Stimulated activated CD8-positive, alpha-beta memory T cell treated with anti-CD3 and anti-CD28 coated beads, Interleukin-4, amount 100 ng/mL, for 48 hours (primary cell): ENCODE data around the gene FRMD5.

Experiments used
- DNase-seq: peaks from one replicate; pipeline ENCODE4 v3.0.0-alpha.2; 2020

The FRMD5 gene

GRCh38 chr15:43919540-43920253 is 275.4 kb downstream of the FRMD5 start:
- DNase-seq = no peak

GRCh38 chr15:43918717-43919116 is 276.4 kb downstream of the FRMD5 start:
- DNase-seq = no peak

- DNase-seq = no peak
Observed at GRCh38 chr15:43916326-43916660, 278.8 kb downstream of the FRMD5 start.

- no peak for DNase-seq
Observed at GRCh38 chr15:43915631-43916325, 279.3 kb downstream of the FRMD5 start.

GRCh38 chr15:43913941-43914340 is 281.1 kb downstream of the FRMD5 start:
- DNase-seq = no peak

- DNase-seq = no peak
Observed at GRCh38 chr15:43913026-43913780, 281.9 kb downstream of the FRMD5 start.

- no peak for DNase-seq
Observed at GRCh38 chr15:43912208-43912607, 282.9 kb downstream of the FRMD5 start.

GRCh38 chr15:43911235-43911781 is 283.8 kb downstream of the FRMD5 start:
- no peak for DNase-seq

- no peak for DNase-seq
Observed at GRCh38 chr15:43908516-43909050, 286.5 kb downstream of the FRMD5 start.

GRCh38 chr15:43905755-43906154 is 289.3 kb downstream of the FRMD5 start:
- DNase-seq = no peak

GRCh38 chr15:43903864-43904290 is 291.2 kb downstream of the FRMD5 start:
- peak; percentile 77 for DNase-seq

- DNase-seq = no peak
Observed at GRCh38 chr15:43901495-43901894, 293.6 kb downstream of the FRMD5 start.

GRCh38 chr15:43900996-43901395 is 294.1 kb downstream of the FRMD5 start:
- no peak for DNase-seq

- DNase-seq = no peak
Observed at GRCh38 chr15:43899928-43900327, 295.1 kb downstream of the FRMD5 start.

GRCh38 chr15:43898891-43899290 is 296.2 kb downstream of the FRMD5 start:
- no peak for DNase-seq

GRCh38 chr15:43896543-43896942 is 298.5 kb downstream of the FRMD5 start:
- no peak for DNase-seq

- no peak for DNase-seq
Observed at GRCh38 chr15:43895586-43895985, 299.5 kb downstream of the FRMD5 start.

GRCh38 chr15:43893956-43894355 is 301.1 kb downstream of the FRMD5 start:
- no peak for DNase-seq

GRCh38 chr15:43889042-43889441 is 306.0 kb downstream of the FRMD5 start:
- no peak for DNase-seq

- DNase-seq = no peak
Observed at GRCh38 chr15:43887901-43888300, 307.2 kb downstream of the FRMD5 start.

GRCh38 chr15:43886558-43886957 is 308.5 kb downstream of the FRMD5 start:
- no peak for DNase-seq

- no peak for DNase-seq
Observed at GRCh38 chr15:43883571-43883970, 311.5 kb downstream of the FRMD5 start.

- DNase-seq = no peak
Observed at GRCh38 chr15:43881944-43882343, 313.1 kb downstream of the FRMD5 start.
